GM18502 (cell line): ENCODE data around the gene WDR26.
"Not testable (repeated sequence)": the region's sequence is repeated elsewhere in the genome, so short reads cannot be mapped to it uniquely, and the experiment has no call there.

Experiments
- ATAC-seq: cut with Tn5 transposase; IDR thresholded peaks from one replicate; pipeline ENCODE4 v1.9.1; 2021; ENCODE audit warnings: mild to moderate bottlenecking; ENCODE audit not compliant: unreplicated experiment, poor library complexity

Gene WDR26

GRCh38 chr1:224434691-224435317 lies at the start of gene WDR26:
Gene WDR26, minus strand, starts transcription at chr1:224434797.
- ATAC-seq = peak; percentile 91

GRCh38 chr1:224483206-224483605 lies 48.6 kb upstream of the WDR26 start:
- ATAC-seq = not testable (repeated sequence)

GRCh38 chr1:224482619-224483018 lies 48.0 kb upstream of the WDR26 start:
- no peak for ATAC-seq

- ATAC-seq = no peak
These were observed 47.0 kb upstream of the WDR26 start for GRCh38 chr1:224481601-224482000.

- not testable (repeated sequence) for ATAC-seq
These were observed 46.4 kb upstream of the WDR26 start for GRCh38 chr1:224480888-224481459.

- ATAC-seq = not testable (repeated sequence)
These were observed 45.6 kb upstream of the WDR26 start for GRCh38 chr1:224480200-224480599.

GRCh38 chr1:224472806-224473205 lies 38.2 kb upstream of the WDR26 start:
- ATAC-seq = no peak

GRCh38 chr1:224466154-224466553 lies 31.6 kb upstream of the WDR26 start:
- no peak for ATAC-seq

- no peak for ATAC-seq
These were observed 25.4 kb upstream of the WDR26 start for GRCh38 chr1:224459966-224460365.

GRCh38 chr1:224458996-224459395 lies 24.4 kb upstream of the WDR26 start:
- ATAC-seq = no peak

- no peak for ATAC-seq
These were observed 23.7 kb upstream of the WDR26 start for GRCh38 chr1:224458296-224458695.

- ATAC-seq = no peak
These were observed 23.2 kb upstream of the WDR26 start for GRCh38 chr1:224457782-224458144.

- ATAC-seq = no peak
These were observed 22.0 kb upstream of the WDR26 start for GRCh38 chr1:224456637-224456953.

- no peak for ATAC-seq
These were observed 19.9 kb upstream of the WDR26 start for GRCh38 chr1:224454402-224455055.

- no peak for ATAC-seq
These were observed 16.2 kb upstream of the WDR26 start for GRCh38 chr1:224450561-224451350.

GRCh38 chr1:224450159-224450558 lies 15.6 kb upstream of the WDR26 start:
- ATAC-seq = no peak

- no peak for ATAC-seq
These were observed 13.9 kb upstream of the WDR26 start for GRCh38 chr1:224448453-224449017.

- no peak for ATAC-seq
These were observed 13.4 kb upstream of the WDR26 start for GRCh38 chr1:224447971-224448370.

GRCh38 chr1:224447251-224447650 lies 12.7 kb upstream of the WDR26 start:
- ATAC-seq = no peak

GRCh38 chr1:224438989-224439388 lies 4.4 kb upstream of the WDR26 start:
- no peak for ATAC-seq

- no peak for ATAC-seq
These were observed 1.4 kb upstream of the WDR26 start for GRCh38 chr1:224435999-224436398.
